GM10266 (cell line): ENCODE results near the gene PSD2.

Experiments used
- DNase-seq: peaks from one replicate; pipeline ENCODE4 v3.0.0; 2012; ENCODE audit errors: extremely low spot score
- TF ChIP-seq, protein P1 (sequence below): IDR thresholded peaks from 2 replicates; pipeline ENCODE4 v1.5.1; 2012; ENCODE audit warnings: mild to moderate bottlenecking, low read depth; ENCODE audit not compliant: control insufficient read depth, insufficient read depth; ENCODE audit errors: missing control alignments

Gene PSD2

DNA sequence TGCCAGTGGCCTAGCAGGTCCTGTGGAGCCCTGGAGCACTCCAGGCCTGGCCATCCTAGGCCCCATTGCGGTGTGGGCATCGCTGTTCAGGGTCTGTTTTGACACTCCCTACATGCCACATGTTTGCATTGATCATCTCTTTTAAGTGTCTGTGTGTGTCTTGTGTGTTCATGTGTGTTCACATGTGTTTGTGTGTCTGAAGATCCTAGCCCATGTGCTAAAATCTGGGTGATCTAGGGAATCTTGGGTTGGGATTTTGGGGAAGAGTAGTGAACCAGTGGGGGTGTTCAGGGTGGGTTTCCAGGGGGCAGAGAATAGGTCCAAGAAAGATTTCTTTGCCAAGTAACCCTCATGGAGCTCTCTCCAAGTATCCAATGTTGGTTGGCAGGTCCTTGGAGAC, 8.4 kb downstream of the PSD2 start:
- no peak for DNase-seq
- TF ChIP-seq, protein P1, sequence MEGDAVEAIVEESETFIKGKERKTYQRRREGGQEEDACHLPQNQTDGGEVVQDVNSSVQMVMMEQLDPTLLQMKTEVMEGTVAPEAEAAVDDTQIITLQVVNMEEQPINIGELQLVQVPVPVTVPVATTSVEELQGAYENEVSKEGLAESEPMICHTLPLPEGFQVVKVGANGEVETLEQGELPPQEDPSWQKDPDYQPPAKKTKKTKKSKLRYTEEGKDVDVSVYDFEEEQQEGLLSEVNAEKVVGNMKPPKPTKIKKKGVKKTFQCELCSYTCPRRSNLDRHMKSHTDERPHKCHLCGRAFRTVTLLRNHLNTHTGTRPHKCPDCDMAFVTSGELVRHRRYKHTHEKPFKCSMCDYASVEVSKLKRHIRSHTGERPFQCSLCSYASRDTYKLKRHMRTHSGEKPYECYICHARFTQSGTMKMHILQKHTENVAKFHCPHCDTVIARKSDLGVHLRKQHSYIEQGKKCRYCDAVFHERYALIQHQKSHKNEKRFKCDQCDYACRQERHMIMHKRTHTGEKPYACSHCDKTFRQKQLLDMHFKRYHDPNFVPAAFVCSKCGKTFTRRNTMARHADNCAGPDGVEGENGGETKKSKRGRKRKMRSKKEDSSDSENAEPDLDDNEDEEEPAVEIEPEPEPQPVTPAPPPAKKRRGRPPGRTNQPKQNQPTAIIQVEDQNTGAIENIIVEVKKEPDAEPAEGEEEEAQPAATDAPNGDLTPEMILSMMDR = no peak

DNA sequence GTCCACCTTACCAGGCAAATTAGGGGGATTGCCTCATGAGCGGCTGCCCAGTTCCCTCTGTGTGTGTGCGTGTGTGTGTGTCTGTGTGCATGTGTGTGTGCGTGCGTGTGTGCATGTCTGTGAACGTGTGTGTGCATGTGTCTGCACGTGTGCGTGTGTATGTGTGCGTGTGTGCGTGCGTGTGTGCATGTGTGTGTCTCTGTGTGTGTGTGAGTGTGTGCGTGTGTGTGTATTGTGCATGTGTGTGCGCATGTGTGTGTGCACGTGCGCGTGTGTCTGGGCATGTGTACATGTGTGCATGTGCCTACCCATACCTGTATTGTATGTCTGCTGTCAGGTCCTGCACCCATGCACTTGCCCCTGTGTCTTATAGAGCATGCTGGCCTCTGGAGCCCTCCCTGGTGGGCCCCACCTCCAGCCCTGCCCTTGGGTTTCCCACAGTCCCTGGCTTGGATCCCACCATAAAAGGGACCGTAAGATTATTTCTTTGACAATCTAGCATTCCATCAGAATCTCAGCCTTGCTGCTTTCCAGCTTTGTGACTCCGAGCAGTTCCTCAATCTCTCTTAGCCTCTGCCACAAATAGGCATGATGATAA, 9.3 kb downstream of the PSD2 start:
- DNase-seq = no peak
- TF ChIP-seq, protein P1 = no peak

DNA sequence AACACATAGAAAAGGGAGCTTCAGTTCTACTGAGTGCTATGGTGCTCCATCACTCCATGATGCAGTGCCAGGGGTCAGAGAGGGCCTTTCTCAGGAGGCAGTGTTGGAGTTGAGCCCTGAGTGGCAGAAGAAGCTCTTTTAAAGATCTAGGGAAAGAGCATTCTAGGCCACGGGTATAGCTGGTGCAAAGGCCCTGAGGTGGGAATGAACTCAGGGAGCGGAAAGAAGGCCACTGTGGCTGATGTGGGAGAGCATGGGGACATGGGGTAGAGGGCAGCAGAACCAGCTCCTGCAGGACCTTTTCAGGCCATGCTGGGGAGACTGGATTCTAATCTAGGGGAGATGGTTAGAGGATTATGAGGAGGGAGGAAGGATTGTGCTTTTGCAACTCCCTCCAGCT, 9.9 kb downstream of the PSD2 start:
- TF ChIP-seq, protein P1 = no peak
- DNase-seq = no peak

DNA sequence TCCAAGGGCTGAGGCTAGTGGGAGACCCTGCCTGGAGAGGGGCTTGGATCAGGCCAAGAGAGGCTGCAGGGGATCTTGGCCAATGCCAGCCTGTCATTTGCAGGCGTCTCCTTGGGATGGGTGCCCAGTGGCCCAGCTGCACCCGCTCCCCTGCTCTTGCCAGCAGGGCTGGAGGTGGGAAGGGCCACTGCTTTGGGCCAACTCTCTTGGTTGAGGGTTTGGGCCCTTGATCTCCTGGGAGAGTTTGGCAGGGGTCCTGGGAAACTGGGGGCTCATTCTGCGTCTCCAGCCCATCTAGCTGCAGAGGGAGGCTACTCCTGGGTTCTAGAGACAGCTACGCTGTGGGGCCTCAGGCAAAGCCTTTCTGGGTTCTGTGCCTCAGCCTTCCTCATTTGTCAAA, 10.5 kb downstream of the PSD2 start:
- no peak for DNase-seq
- TF ChIP-seq, protein P1 = no peak

DNA sequence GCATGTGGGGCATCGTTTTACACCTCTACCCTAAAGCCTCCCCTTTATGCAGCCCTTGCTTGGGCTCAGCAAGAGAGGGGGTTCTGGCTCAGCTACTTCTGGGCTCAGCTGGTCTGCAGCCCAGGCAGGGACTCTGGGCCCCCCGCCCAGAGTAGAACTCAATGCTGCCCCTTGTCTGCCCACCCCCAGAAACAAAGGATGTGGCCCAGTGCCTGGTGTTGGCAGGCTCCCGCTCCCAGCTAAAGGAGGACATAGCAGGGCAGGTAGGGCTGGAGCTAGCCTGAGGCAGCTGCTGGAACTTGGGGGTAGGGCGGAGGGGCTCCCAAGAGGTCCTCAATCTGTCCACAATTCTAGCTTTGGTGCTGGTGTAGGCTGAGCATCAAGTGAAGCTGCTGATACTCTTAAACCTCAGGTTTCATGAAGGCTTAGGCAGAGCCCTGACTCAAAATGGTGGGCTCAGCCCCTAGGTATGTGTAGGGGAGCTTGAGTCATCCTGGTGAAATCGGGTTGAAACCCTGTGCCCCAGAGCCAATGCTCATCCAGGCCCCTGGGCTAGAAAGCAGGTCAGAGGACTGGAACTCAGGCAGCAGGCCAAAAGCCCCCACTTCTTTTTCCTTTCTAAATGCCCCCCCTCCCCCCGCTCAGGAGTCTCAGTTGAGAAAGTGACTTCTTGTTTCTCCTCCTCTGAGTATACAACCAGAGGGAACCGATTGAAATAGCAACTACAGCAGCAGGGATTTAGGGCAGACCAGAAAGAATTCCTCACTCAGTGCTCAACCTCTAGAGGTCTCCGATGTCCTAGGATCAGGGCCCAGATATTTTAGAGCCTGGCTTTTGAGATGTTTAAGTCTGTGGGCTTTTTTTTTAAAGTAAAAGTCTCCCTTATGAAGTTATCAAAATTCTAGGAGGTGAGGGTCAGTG, 11.4 kb downstream of the PSD2 start:
- DNase-seq = no peak
- TF ChIP-seq, protein P1 = no peak

DNA sequence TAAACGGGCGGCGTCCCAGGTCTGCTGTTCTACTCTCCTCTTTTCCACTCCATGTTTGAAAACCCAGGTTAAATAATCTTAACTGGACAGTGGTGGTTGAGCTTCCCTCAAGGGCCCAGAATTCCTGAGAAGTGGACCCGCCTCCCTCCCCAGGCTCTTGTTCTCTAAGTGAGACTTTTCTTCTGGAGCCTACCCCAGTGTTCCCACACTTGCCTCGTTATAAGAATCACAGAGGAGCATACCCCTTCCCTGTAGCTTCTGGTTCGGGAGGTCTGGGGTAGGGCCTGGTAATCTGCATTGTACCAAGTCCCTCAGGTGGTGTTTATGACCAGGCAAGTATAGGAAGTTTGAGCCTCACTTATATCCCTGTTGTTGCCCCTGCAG, 12.0 kb downstream of the PSD2 start:
- TF ChIP-seq, protein P1 = no peak
- DNase-seq = no peak
